Fibroblast of the aortic adventitia (primary cell): ENCODE data around the gene GM2A. TPM values are rescaled to one million over a fixed set of nuclear protein-coding genes. Genes with fewer than 3 reads are reported as not detected.

Experiments
- DNase-seq: peaks from one replicate; pipeline ENCODE4 v3.0.0-alpha.2; 2010; ENCODE audit warnings: low read depth
- H3K4me3 ChIP-seq: 2 replicates; pipeline ENCODE4 v1.5.1; 2011; ENCODE audit warnings: low read depth, mild to moderate bottlenecking, control low read depth, low read length, moderate library complexity
- CTCF ChIP-seq: IDR thresholded peaks from 2 replicates; pipeline ENCODE4 v1.5.1; 2011; ENCODE audit warnings: mild to moderate bottlenecking, low read length, control low read depth, inconsistent platforms; ENCODE audit not compliant: insufficient read depth
- total RNA-seq: library from RNA; depleted of rRNA; stranded (reverse); fragments of >200 nt; gene quantifications from 2 replicates; pipeline ENCODE4 v1.2.3, GENCODE V29; 2012; ENCODE audit warnings: low replicate concordance

The GM2A gene
- total RNA-seq, 1 donor: 42.6 TPM

DNA sequence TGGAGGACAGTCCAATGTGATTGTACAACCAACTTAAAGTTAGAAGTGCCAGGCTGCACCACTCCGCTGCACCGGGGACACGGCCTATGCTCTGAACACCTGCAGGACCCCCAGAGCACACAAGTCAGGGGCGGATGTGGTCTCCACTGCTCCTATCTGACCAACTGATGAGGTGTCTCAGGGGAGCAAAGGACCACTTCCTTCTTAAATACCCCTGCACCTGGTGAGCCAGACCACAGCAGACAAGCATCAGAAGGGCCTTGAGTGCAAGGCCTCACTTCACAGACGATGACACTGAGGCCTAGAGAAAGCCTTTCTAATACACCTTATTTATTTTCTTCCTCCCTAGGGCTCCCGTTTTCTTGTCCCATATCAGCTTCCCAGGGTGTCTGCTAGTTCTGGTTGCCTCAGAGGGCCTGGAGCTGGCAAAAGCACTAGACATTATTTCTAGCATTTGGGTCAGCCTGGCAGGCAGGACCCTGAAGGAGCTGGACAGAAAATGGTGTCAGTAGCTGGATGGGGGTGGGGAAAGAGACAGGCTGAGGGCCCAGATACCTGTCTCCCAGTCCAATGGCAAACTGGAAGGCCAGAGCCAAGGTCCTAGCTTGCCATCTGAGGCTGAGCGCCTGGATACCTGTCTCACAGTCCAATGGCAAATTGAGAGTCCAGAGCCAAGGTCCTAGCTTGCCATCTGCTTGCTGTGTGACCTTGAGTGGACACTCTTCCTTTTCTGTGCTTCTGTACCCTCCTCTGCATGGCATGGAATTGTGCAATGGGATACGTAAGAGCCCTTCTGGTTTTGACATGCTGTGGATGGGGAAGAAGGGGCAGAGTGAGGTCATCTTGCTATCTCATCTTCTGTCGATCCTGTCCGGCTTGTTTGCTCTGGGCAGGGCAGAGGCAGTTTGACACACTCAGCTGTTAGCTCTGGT lies 38.1 kb upstream of the GM2A start:
- H3K4me3 ChIP-seq: no peak overlapping the region
- TF ChIP-seq CTCF: no peak
- DNase-seq: no peak

- DNase-seq: no peak
- no peak overlapping the region for H3K4me3 ChIP-seq
- no peak for TF ChIP-seq CTCF
Observed at GRCh38 chr5:151215546-151215880, 37.5 kb upstream of the GM2A start.

- H3K4me3 ChIP-seq: no peak overlapping the region
- no peak for TF ChIP-seq CTCF
- DNase-seq: no peak
Observed at GRCh38 chr5:151216781-151217180, 36.2 kb upstream of the GM2A start.

GRCh38 chr5:151218177-151218576 lies 34.8 kb upstream of the GM2A start:
- no peak for DNase-seq
- no peak overlapping the region for H3K4me3 ChIP-seq

GRCh38 chr5:151219138-151219537 lies 33.8 kb upstream of the GM2A start:
- H3K4me3 ChIP-seq: no peak overlapping the region
- no peak for DNase-seq
- no peak for TF ChIP-seq CTCF

More at GRCh38 chr5:151218177-151218576, 34.8 kb upstream of the GM2A start:
- no peak for TF ChIP-seq CTCF

- no peak for DNase-seq
- TF ChIP-seq CTCF: peak; percentile 12
- no peak overlapping the region for H3K4me3 ChIP-seq
Observed at GRCh38 chr5:151219789-151220188, 33.2 kb upstream of the GM2A start.

GRCh38 chr5:151221574-151221973 lies 31.4 kb upstream of the GM2A start:
- no peak for TF ChIP-seq CTCF
- peak; percentile 23 for DNase-seq
- no peak overlapping the region for H3K4me3 ChIP-seq
